HCT116 (cell line): ENCODE results near the gene DOP1A. TPM values are rescaled to one million over a fixed set of nuclear protein-coding genes. Genes with fewer than 3 reads are reported as not detected.

Experiments
- ATAC-seq: fragments of 200-7000 bp; cut with Tn5 transposase; 2 replicates; pipeline ENCODE4 v1.9.1; 2020; ENCODE audit warnings: mild to moderate bottlenecking, moderate library complexity
- BruUV-seq: library from RNA; stranded (reverse); fragments of 400-500 nt; replicated peaks from 2 replicates; lab custom pipeline; 2021; lab: Mats Ljungman, UMichigan
- CTCF ChIA-PET: fragments of 300-600 bp; sonication (Branson Sonifier 250); formaldehyde crosslinking; loops from one replicate; lab custom pipeline; 2021; ENCODE audit warnings: antibody characterized with exemption; lab: Charles Lee
- POLR2A ChIA-PET: fragments of 300-600, 350-600 bp; sonication (Branson Sonifier 250); formaldehyde crosslinking; loops from one replicate; lab custom pipeline; 2021; ENCODE audit warnings: antibody characterized with exemption; lab: Charles Lee
- RAD21 ChIA-PET, 2 experiments: fragments of 300-600 bp; sonication (Branson Sonifier 250); formaldehyde crosslinking; loops; one replicate each; lab custom pipeline; 2023; ENCODE audit warnings: low total read pairs in 2 of 2; ENCODE audit not compliant: uncharacterized antibody in 2 of 2, unreplicated experiment in 2 of 2, low non-redundant PET in 1 of 2; lab: Charles Lee
- DNase-seq: peaks from one replicate; pipeline ENCODE4 v3.0.0-alpha.2; 2010; ENCODE audit warnings: low read depth, low spot score
- H2AFZ ChIP-seq: fragments of 200-600 bp; shearing (Covaris generic), sonication (generic); 2 replicates; pipeline ENCODE4 v1.6.1; 2017; ENCODE audit warnings: low read depth, mixed run types, mixed read lengths, antibody characterized with exemption, low read length; ENCODE audit not compliant: poor library complexity, severe bottlenecking
- H3K27ac ChIP-seq: 2 replicates; pipeline ENCODE4 v1.5.1; 2012; ENCODE audit warnings: low read depth, low read length
- H3K27me3 ChIP-seq: fragments of 200-600 bp; sonication (generic); 2 replicates; pipeline ENCODE4 v1.6.1; 2016; ENCODE audit warnings: mixed run types, low read length, mixed read lengths; ENCODE audit not compliant: insufficient read depth
- H3K36me3 ChIP-seq, 2 experiments: fragments of 200-500 bp in 1 of 2; fragments of 200-600 bp in 1 of 2; sonication (Bioruptor generic) in 1 of 2; sonication (generic) in 1 of 2; 2 replicates each; pipeline versions ENCODE4 v1.5.1 to v1.6.1; 2014 to 2016; ENCODE audit warnings: low read length in 2 of 2, inconsistent platforms in 1 of 2, mixed read lengths in 1 of 2, mixed run types in 1 of 2; ENCODE audit not compliant: insufficient read depth in 2 of 2, control insufficient read depth in 1 of 2
- H3K4me1 ChIP-seq, 2 experiments: fragments of 200-600 bp in 1 of 2; sonication (generic) in 1 of 2; 2 replicates each; pipeline versions ENCODE4 v1.5.1 to v1.6.1; 2012 to 2017; ENCODE audit warnings: low read length in 2 of 2, inconsistent platforms in 1 of 2, mild to moderate bottlenecking in 1 of 2, mixed read lengths in 1 of 2, mixed run types in 1 of 2, moderate library complexity in 1 of 2; ENCODE audit not compliant: insufficient read depth in 2 of 2, control insufficient read depth in 1 of 2
- H3K4me2 ChIP-seq: fragments of 200-600 bp; sonication (generic); 2 replicates; pipeline ENCODE4 v1.6.1; 2017; ENCODE audit warnings: mixed run types, low read length, mixed read lengths
- H3K4me3 ChIP-seq, 2 experiments: fragments of 200-600 bp in 1 of 2; sonication (generic) in 1 of 2; replicated peaks in 1 of 2; 2 replicates each; pipeline ENCODE4 v1.5.1; 2011 to 2016; ENCODE audit warnings: low read length in 2 of 2, control low read depth in 1 of 2, low read depth in 1 of 2, mild to moderate bottlenecking in 1 of 2, mixed read lengths in 1 of 2, mixed run types in 1 of 2
- H3K79me2 ChIP-seq: fragments of 200-600 bp; sonication (generic); 2 replicates; pipeline ENCODE4 v1.6.1; 2017; ENCODE audit warnings: mild to moderate bottlenecking, mixed run types, low read length, moderate library complexity, mixed read lengths; ENCODE audit not compliant: insufficient read depth
- H3K9ac ChIP-seq: fragments of 200-600 bp; sonication (generic); 2 replicates; pipeline ENCODE4 v1.6.1; 2016; ENCODE audit warnings: low read length, mixed read lengths
- H3K9me2 ChIP-seq: fragments of 200-600 bp; sonication (generic), shearing (Covaris generic); 2 replicates; pipeline ENCODE4 v1.6.1; 2017; ENCODE audit warnings: mixed run types, mild to moderate bottlenecking, moderate library complexity; ENCODE audit not compliant: insufficient read depth
- H3K9me3 ChIP-seq, 2 experiments: fragments of 200-500 bp in 1 of 2; fragments of 200-600 bp in 1 of 2; sonication (Bioruptor generic) in 1 of 2; sonication (generic) in 1 of 2; 2 replicates each; pipeline ENCODE4 v1.6.1; 2014 to 2017; ENCODE audit warnings: low read length in 2 of 2, mixed read lengths in 2 of 2, inconsistent platforms in 1 of 2, low read depth in 1 of 2, mild to moderate bottlenecking in 1 of 2, mixed run types in 1 of 2, moderate library complexity in 1 of 2; ENCODE audit not compliant: control insufficient read depth in 1 of 2, insufficient read depth in 1 of 2
- H4K20me1 ChIP-seq: fragments of 200-600 bp; sonication (generic), shearing (Covaris generic); 2 replicates; pipeline ENCODE4 v1.6.1; 2017; ENCODE audit warnings: mixed run types, mild to moderate bottlenecking, moderate library complexity; ENCODE audit not compliant: insufficient read depth
- EZH2 ChIP-seq: fragments of 200-600 bp; sonication (generic); IDR thresholded peaks from 2 replicates; pipeline ENCODE4 v1.6.1; 2017; ENCODE audit warnings: antibody characterized with exemption, mixed run types
- EZH2phosphoT487 ChIP-seq: fragments of 200-600 bp; IDR thresholded peaks from 2 replicates; pipeline ENCODE4 v1.6.1; 2018; ENCODE audit warnings: antibody characterized with exemption, borderline replicate concordance
- FOSL1 ChIP-seq: IDR thresholded peaks from 2 replicates; pipeline ENCODE4 v1.6.1; 2012; ENCODE audit warnings: low read depth
- MAX ChIP-seq: IDR thresholded peaks from 2 replicates; pipeline ENCODE4 v1.6.1; 2012
- SIN3A ChIP-seq: IDR thresholded peaks from 2 replicates; pipeline ENCODE4 v1.6.1; 2012; ENCODE audit warnings: low read depth
- SRF ChIP-seq: IDR thresholded peaks from 2 replicates; pipeline ENCODE4 v1.6.1; 2012; ENCODE audit warnings: low read depth
- ZFX ChIP-seq: fragments of 450-650 bp; IDR thresholded peaks from 2 replicates; pipeline ENCODE4 v1.6.1; 2017
- intact Hi-C: fragments of 100-400 bp; cut with micrococcal nuclease; formaldehyde crosslinking; loops from 2 replicates; pipeline ENCODE4 v1.10.0; 2022
- total RNA-seq: library from RNA; stranded (reverse); gene quantifications from one replicate; pipeline ENCODE4 v1.2.1, GENCODE V29; 2021; ENCODE audit not compliant: unreplicated experiment
- TF ChIP-seq, protein P1 (sequence below): IDR thresholded peaks from 2 replicates; pipeline ENCODE4 v1.6.1; 2012

DOP1A gene
- total RNA-seq, 1 experiment from 2014 or later = 7.1 TPM

DNA sequence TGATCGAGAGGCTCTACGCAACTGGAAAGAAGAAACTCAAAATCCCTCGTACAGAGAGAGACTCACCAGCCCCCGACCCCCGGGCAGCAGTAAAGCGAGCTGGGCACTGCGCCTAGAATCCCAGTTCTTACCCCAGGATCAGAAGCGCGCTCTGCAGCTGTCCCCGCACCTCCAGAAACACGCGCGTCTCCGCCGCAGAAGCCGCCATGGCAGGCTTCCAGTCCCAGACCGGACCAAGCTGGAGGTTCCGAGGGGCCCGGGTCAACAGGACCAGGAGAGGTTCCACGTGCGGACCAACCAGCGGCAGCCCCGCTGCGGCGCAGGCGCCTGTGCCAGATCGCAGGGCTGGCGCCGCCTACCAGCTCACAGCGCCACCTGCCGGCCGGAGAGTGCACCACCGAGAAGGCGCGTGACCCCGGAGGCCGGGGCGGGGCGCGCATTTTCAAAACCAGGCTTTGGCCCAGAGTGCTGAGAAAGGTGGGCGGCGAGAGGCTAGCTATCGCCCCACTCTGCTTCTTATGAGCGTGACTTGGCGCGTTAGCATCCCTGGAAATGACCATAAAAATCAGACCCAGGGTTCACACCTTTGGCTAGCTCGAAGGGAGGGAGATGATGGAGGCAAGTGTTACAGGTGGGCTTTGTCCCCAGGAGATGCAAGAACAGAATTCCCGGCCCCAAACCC is 1.8 kb upstream of the DOP1A start, which contains the start of gene UBE3D (continued):
- TF ChIP-seq MAX (peak; percentile 89), EZH2phosphoT487 (no peak)
- TF ChIP-seq, protein P1, sequence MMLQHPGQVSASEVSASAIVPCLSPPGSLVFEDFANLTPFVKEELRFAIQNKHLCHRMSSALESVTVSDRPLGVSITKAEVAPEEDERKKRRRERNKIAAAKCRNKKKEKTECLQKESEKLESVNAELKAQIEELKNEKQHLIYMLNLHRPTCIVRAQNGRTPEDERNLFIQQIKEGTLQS = no peak

DNA sequence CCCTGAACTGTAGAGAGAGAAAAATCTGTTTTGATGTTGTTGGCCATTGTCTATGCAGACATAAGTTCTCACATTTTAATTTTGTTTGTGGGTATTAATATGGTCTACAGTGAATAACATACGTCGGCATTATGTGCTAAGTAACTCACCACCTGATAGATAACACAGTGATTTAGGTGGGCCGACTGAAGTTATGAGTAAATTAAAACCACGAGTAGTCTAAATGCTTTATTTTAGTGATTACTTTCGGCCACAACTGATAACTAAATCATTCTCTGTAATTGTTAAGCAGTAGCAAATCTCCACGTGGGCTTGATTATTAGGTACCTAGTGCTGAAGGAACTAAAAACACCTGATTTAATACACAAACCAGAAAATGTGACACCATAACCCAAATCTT is 1.1 kb downstream of the DOP1A start:
- Histone ChIP-seq H3K4me1 (peaks cover 2 to 23% of the 10 kb centered on the region in 2 experiments; a peak in 3 of 4 replicates), H3K9me3 (no peaks in the 10 kb centered on the region), H2AFZ (peak overlapping the region; percentile 97), H4K20me1 (no peaks in the 10 kb centered on the region), H3K4me2 (peak overlapping the region; percentile 94), H3K36me3 (no peaks in the 10 kb centered on the region), H3K27ac (peak overlapping the region; percentile 73; the same call in 1 of the 2 replicates), H3K4me3 (peak overlapping the region; percentile 68 to 75), H3K79me2 (peaks cover 22% of the 10 kb centered on the region), H3K9ac (peak overlapping the region; percentile 60), H3K9me2 (no peaks in the 10 kb centered on the region), H3K27me3 (no peaks in the 10 kb centered on the region)
- ChIA-PET RAD21 (interaction anchor here in 1 of 2 experiments (1.9 kb wide), 1 partner anchor 146 kb away, joined by 4 read pairs; no protein-coding TSS in a partner anchor), POLR2A (no interaction called here), CTCF (interaction anchor here (4.0 to 4.3 kb wide), 2 partner anchors 444 to 467 kb away, joined by 22 to 120 read pairs; partner anchors contain the start of gene PRSS35)
- no TSS peak for BruUV-seq
- DNase-seq (no peak), ATAC-seq (no peak)
- TF ChIP-seq SRF (no peak), EZH2 (no peak), FOSL1 (no peak), ZFX (no peak), EZH2phosphoT487 (no peak), SIN3A (no peak)
- intact Hi-C loops = loop anchor here (10.0 kb wide), 1 partner anchor 356 kb away; no protein-coding TSS in a partner anchor
